ENCODE data around the gene NT5E. TPM values are rescaled to one million over a fixed set of nuclear protein-coding genes. Genes with fewer than 3 reads are reported as not detected.

Gene NT5E
- total and polyA plus RNA-seq, 4 donors, result 3.2 to 13.9 (median 8.5) TPM

DNA sequence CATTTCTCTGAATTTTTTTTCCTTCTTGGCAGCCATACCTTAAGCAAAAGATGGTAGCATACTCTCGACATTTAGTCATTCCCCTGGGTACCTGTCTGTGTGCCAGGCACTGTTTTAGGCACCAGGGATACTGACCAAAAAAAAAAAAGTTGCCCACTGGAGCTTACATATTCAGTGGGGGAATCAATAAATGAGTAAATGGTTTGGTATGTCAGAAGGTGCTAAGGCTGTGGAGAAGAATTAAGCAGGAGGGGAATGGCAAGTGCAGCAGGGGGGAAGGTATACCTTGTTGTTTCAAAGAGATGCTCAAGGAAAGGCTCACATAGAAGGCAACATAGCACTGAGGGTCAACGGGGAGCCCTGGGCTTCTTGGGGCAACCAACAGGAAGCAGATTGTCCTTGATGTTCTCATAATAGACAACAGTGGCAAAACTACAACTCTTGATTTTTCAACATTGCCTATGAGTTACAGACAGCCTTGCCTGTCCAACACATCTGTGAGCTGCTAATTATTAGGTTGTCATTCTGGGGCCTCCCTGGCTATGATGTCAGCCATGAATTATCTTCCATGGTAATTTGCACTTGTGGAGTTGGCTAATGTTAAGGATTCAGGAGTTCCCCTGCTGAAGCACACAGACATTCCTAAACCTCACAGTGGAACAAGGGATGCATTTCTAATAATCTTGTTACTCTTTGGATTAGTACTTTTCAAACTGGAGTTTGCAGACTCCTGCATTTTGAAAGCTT is 19.6 kb downstream of the NT5E start:
- H3K27ac ChIP-seq (ENCODE audit: low read depth in 1 of 2, low read length in 1 of 2), result no peak overlapping the region

DNA sequence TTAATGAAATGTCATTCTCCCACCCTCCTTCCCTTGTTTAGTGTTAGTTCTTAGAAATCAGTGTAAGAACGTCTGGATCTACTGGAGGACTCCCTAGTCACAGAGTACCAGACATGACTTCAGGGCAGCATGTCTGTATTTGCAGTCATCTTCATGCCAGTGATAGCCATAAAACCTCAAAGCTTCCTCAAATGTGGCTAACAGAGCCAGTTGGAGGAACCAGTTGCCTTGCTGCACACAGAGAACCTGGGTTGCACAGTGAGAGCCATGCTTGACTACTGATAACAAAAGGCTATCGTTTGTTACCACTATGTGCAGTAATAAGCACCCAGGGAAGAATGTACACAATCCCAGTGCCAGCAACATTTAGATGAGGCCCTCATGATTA is 20.1 kb downstream of the NT5E start:
- DNase-seq, result no peak
- Histone ChIP-seq H3K36me3 (ENCODE audit: control insufficient read depth in 4 of 4, insufficient read depth in 4 of 4, low read length in 4 of 4) (peaks cover 0 to 2% (median under 1%) of the 10 kb centered on the region in 4 donors), H3K9me3 (ENCODE audit: control insufficient read depth in 4 of 4, insufficient read depth in 3 of 4, low read length in 3 of 4) (no peaks in the 10 kb centered on the region), H3K4me3 (no peak overlapping the region), H3K27me3 (ENCODE audit: control insufficient read depth in 3 of 3, insufficient read depth in 3 of 3, low read length in 2 of 3) (no peaks in the 10 kb centered on the region), H3K4me1 (ENCODE audit: control insufficient read depth in 5 of 5, insufficient read depth in 5 of 5, low read length in 5 of 5) (peaks cover 0 to 8% (median 0%) of the 10 kb centered on the region in 5 donors), H3K9ac (ENCODE audit: insufficient read depth in 1 of 2, low read length in 2 of 2) (no peak overlapping the region), H3K27ac (ENCODE audit: low read depth in 1 of 2, low read length in 1 of 2) (no peak overlapping the region)
- no peak for ATAC-seq (ENCODE audit: insufficient read depth, low FRiP score)
- WGBS, 2 donors, result 32 to 64% methylated on average over 2 of the region's 2 CpGs
- TF ChIP-seq, protein P1, sequence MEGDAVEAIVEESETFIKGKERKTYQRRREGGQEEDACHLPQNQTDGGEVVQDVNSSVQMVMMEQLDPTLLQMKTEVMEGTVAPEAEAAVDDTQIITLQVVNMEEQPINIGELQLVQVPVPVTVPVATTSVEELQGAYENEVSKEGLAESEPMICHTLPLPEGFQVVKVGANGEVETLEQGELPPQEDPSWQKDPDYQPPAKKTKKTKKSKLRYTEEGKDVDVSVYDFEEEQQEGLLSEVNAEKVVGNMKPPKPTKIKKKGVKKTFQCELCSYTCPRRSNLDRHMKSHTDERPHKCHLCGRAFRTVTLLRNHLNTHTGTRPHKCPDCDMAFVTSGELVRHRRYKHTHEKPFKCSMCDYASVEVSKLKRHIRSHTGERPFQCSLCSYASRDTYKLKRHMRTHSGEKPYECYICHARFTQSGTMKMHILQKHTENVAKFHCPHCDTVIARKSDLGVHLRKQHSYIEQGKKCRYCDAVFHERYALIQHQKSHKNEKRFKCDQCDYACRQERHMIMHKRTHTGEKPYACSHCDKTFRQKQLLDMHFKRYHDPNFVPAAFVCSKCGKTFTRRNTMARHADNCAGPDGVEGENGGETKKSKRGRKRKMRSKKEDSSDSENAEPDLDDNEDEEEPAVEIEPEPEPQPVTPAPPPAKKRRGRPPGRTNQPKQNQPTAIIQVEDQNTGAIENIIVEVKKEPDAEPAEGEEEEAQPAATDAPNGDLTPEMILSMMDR (IDR thresholded peaks at IDR 0.05; ENCODE audit: control extremely low read depth, extremely low read depth), result no peak

More for the DNA sequence above, 19.6 kb downstream of the NT5E start:
- Histone ChIP-seq H3K4me3 (no peak overlapping the region), H3K9me3 (ENCODE audit: control insufficient read depth in 4 of 4, insufficient read depth in 3 of 4, low read length in 3 of 4) (no peaks in the 10 kb centered on the region), H3K9ac (ENCODE audit: insufficient read depth in 1 of 2, low read length in 2 of 2) (no peak overlapping the region), H3K36me3 (ENCODE audit: control insufficient read depth in 4 of 4, insufficient read depth in 4 of 4, low read length in 4 of 4) (peaks cover 0 to 2% (median under 1%) of the 10 kb centered on the region in 4 donors), H3K27me3 (ENCODE audit: control insufficient read depth in 3 of 3, insufficient read depth in 3 of 3, low read length in 2 of 3) (no peaks in the 10 kb centered on the region), H3K4me1 (ENCODE audit: control insufficient read depth in 5 of 5, insufficient read depth in 5 of 5, low read length in 5 of 5) (peaks cover 0 to 8% (median 0%) of the 10 kb centered on the region in 5 donors)
- ATAC-seq (ENCODE audit: insufficient read depth, low FRiP score), result no peak
- TF ChIP-seq, protein P1 (IDR thresholded peaks at IDR 0.05; ENCODE audit: control extremely low read depth, extremely low read depth), result no peak
- 77 to 78% methylated on average over 2 of the region's 2 CpGs for WGBS, 2 donors
- no peak for DNase-seq

DNA sequence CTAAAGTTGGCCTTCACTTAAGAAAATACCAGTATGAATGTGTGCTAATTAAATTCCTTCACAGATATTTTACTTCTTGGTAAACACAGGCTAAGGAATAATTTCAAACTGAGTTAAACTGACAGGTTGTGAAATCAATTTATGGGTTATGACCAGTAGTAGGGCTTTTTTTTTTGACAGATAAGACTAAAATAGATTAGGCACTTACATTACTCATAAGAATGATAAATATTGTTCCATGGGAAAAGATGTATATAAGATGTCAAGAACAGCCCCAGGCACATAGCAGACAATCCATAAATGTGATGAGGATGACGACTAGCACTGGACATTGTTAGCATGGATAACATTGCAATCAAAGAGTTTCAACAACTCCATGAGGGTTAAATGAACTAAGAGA is 22.9 kb downstream of the NT5E start:
- no peaks in the 10 kb centered on the region for H3K27me3 ChIP-seq (ENCODE audit: control insufficient read depth in 3 of 3, insufficient read depth in 3 of 3, low read length in 2 of 3)
- DNase-seq, result no peak
- no peak overlapping the region for H3K4me3 ChIP-seq
- H3K27ac ChIP-seq (ENCODE audit: low read depth in 1 of 2, low read length in 1 of 2), result no peak overlapping the region
- peaks cover 0 to 2% (median 0%) of the 10 kb centered on the region in 5 donors for H3K4me1 ChIP-seq (ENCODE audit: control insufficient read depth in 5 of 5, insufficient read depth in 5 of 5, low read length in 5 of 5)
- WGBS, 2 donors, result 78 to 82% methylated on average over 1 of the region's 1 CpG
- H3K9ac ChIP-seq (ENCODE audit: insufficient read depth in 1 of 2, low read length in 2 of 2), result no peak overlapping the region
- H3K9me3 ChIP-seq (ENCODE audit: control insufficient read depth in 4 of 4, insufficient read depth in 3 of 4, low read length in 3 of 4), result peaks cover 0 to 5% (median 0%) of the 10 kb centered on the region in 4 donors
- H3K36me3 ChIP-seq (ENCODE audit: control insufficient read depth in 4 of 4, insufficient read depth in 4 of 4, low read length in 4 of 4), result peaks cover 0 to 2% (median 0%) of the 10 kb centered on the region in 4 donors
- TF ChIP-seq, protein P1 (IDR thresholded peaks at IDR 0.05; ENCODE audit: control extremely low read depth, extremely low read depth), result no peak
- ATAC-seq (ENCODE audit: insufficient read depth, low FRiP score), result no peak
